Prostate gland (tissue), 2 donors: Measurements from ENCODE around the gene AATK. TPM values are rescaled to one million over a fixed set of nuclear protein-coding genes. Genes with fewer than 3 reads are reported as not detected.

Experiments
- DNase-seq: peaks from one replicate; pipeline ENCODE4 v3.0.0-alpha.2; 2019; ENCODE audit warnings: low spot score
- H3K27ac ChIP-seq, 2 donors: fragments of 200-600 bp; sonication (generic); 2 replicates each; pipeline ENCODE4 v1.5.1; 2017 to 2019
- H3K27me3 ChIP-seq: fragments of 200-600 bp; sonication (generic); replicated peaks from 2 replicates; pipeline ENCODE4 v1.5.1; 2019; ENCODE audit not compliant: insufficient read depth
- H3K36me3 ChIP-seq, 2 donors: fragments of 200-600 bp; sonication (generic); 1 replicate in 1 of 2; 2 replicates in 1 of 2; pipeline versions ENCODE4 v1.5.1 to v1.8.1; 2017 to 2019
- H3K4me1 ChIP-seq: fragments of 200-600 bp; sonication (generic); replicated peaks from 2 replicates; pipeline ENCODE4 v1.5.1; 2019
- H3K4me3 ChIP-seq, 2 donors: fragments of 200-600 bp; sonication (generic); 2 replicates each; pipeline ENCODE4 v1.5.1; 2017 to 2019
- H3K9me3 ChIP-seq: fragments of 200-600 bp; sonication (generic); 2 replicates; pipeline ENCODE4 v1.5.1; 2017
- CTCF ChIP-seq, 4 experiments: fragments of 200-600 bp in 2 of 4; fragments of 450-650 bp in 2 of 4; sonication (generic) in 2 of 4; IDR thresholded peaks; 1 replicate in 3 of 4; 2 replicates in 1 of 4; pipeline ENCODE4 v1.5.1; 2016 to 2019; ENCODE audit warnings: antibody characterized with exemption in 4 of 4, mild to moderate bottlenecking in 2 of 4, moderate library complexity in 2 of 4
- POLR2A ChIP-seq: fragments of 450-650 bp; IDR thresholded peaks from one replicate; pipeline ENCODE4 v1.6.1; 2016; ENCODE audit warnings: antibody characterized with exemption, mild to moderate bottlenecking
- POLR2AphosphoS5 ChIP-seq: sonication (generic); formaldehyde crosslinking; IDR thresholded peaks from one replicate; pipeline ENCODE4 v1.6.1; 2017; ENCODE audit warnings: antibody characterized with exemption
- WGBS: methylation state at CpG from one replicate; pipeline ENCODE4 v1.1.5; 2018; 5-methylcytosine and 5-hydroxymethylcytosine counted together
- intact Hi-C: fragments of 100-400 bp; cut with DNase I; formaldehyde crosslinking; loops from one replicate; pipeline ENCODE4 v1.14.2; 2022
- total RNA-seq, 2 donors: library from RNA; depleted of rRNA; stranded (reverse); fragments of >200 nt; gene quantifications; one replicate each; pipeline ENCODE4 v1.1.0, GENCODE V29; 2016

Gene AATK
- total RNA-seq, 2 donors from 2014 or later: 5.2 to 6.6 TPM

- no peaks in the 10 kb centered on the region for H3K9me3 ChIP-seq
- H3K4me3 ChIP-seq: no peak overlapping the region
- 92% methylated on average over 11 of the region's 18 CpGs for WGBS
- DNase-seq: no peak
- TF ChIP-seq POLR2A (no peak), CTCF (IDR thresholded peaks at IDR 0.05) (no peak), POLR2AphosphoS5 (no peak)
- intact Hi-C loops: no loop called here
- no peak overlapping the region for H3K27ac ChIP-seq
- H3K36me3 ChIP-seq: no peaks in the 10 kb centered on the region
- no peaks in the 10 kb centered on the region for H3K27me3 ChIP-seq
- no peaks in the 10 kb centered on the region for H3K4me1 ChIP-seq
These were observed 33.4 kb upstream of the AATK start for GRCh38 chr17:81199482-81199830.

- DNase-seq: no peak
- H3K4me1 ChIP-seq: no peaks in the 10 kb centered on the region
- no peak overlapping the region for H3K27ac ChIP-seq
- WGBS: 91% methylated on average over 20 of the region's 22 CpGs
- no peak for TF ChIP-seq POLR2AphosphoS5
- TF ChIP-seq POLR2A: no peak
- H3K27me3 ChIP-seq: no peaks in the 10 kb centered on the region
- intact Hi-C loops: no loop called here
- H3K36me3 ChIP-seq: no peaks in the 10 kb centered on the region
- H3K4me3 ChIP-seq: no peak overlapping the region
- H3K9me3 ChIP-seq: no peaks in the 10 kb centered on the region
These were observed 32.9 kb upstream of the AATK start for GRCh38 chr17:81198826-81199481.

GRCh38 chr17:81197831-81198490 is 31.9 kb upstream of the AATK start:
- H3K27ac ChIP-seq: no peak overlapping the region
- H3K4me3 ChIP-seq: no peak overlapping the region
- WGBS: 91% methylated on average over 20 of the region's 21 CpGs
- no peaks in the 10 kb centered on the region for H3K36me3 ChIP-seq
- no peaks in the 10 kb centered on the region for H3K4me1 ChIP-seq
- no peak for TF ChIP-seq POLR2AphosphoS5
- TF ChIP-seq CTCF (IDR thresholded peaks at IDR 0.05): no peak
- TF ChIP-seq POLR2A: no peak
- no peaks in the 10 kb centered on the region for H3K9me3 ChIP-seq
- DNase-seq: no peak
- intact Hi-C loops: no loop called here
- H3K27me3 ChIP-seq: no peaks in the 10 kb centered on the region

- intact Hi-C loops: no loop called here
- H3K36me3 ChIP-seq: no peaks in the 10 kb centered on the region
- 83% methylated on average over 13 of the region's 14 CpGs for WGBS
- H3K27ac ChIP-seq: no peak overlapping the region
- no peak overlapping the region for H3K4me3 ChIP-seq
- DNase-seq: no peak
- H3K4me1 ChIP-seq: no peaks in the 10 kb centered on the region
- H3K27me3 ChIP-seq: no peaks in the 10 kb centered on the region
- H3K9me3 ChIP-seq: no peaks in the 10 kb centered on the region
- TF ChIP-seq POLR2AphosphoS5: no peak
- no peak for TF ChIP-seq POLR2A
- TF ChIP-seq CTCF (IDR thresholded peaks at IDR 0.05): no peak
These were observed 31.4 kb upstream of the AATK start for GRCh38 chr17:81197409-81197795.

- Histone ChIP-seq H3K27ac (no peak overlapping the region), H3K4me3 (no peak overlapping the region), H3K9me3 (no peaks in the 10 kb centered on the region), H3K27me3 (no peaks in the 10 kb centered on the region), H3K4me1 (no peaks in the 10 kb centered on the region), H3K36me3 (no peaks in the 10 kb centered on the region)
- WGBS: 87% methylated on average over 45 of the region's 45 CpGs
- intact Hi-C loops: no loop called here
- DNase-seq: no peak
- no peak for TF ChIP-seq POLR2A
- TF ChIP-seq POLR2AphosphoS5: no peak
- TF ChIP-seq CTCF (IDR thresholded peaks at IDR 0.05): no peak
These were observed 30.7 kb upstream of the AATK start for GRCh38 chr17:81196505-81197408.
